ENCODE measurements around the gene RRP9. TPM values are rescaled to one million over a fixed set of nuclear protein-coding genes. Genes with fewer than 3 reads are reported as not detected.
"Not testable (repeated sequence)": the region's sequence is repeated elsewhere in the genome, so short reads cannot be mapped to it uniquely, and the experiment has no call there.

RRP9 gene
- total RNA-seq, 1 experiment from 2014 or later: 43.2 TPM

DNA sequence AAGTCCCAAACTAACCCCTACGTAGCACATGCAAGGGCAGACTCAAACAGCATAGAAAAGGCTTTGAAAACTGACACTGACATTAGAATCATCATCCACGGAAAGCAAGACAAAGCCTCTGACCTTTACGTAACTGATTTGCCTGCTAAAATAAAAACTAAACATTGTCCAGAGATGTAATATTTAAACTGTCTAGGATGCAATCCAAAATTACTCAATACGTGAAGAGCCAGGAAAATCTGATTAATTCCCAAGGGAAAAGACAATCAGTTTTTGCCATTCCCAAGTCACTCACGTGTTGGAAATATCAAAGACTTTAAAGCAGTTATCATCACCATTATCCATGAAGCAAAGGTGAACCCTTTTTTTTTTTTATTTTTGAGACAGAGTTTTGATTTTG lies 25.3 kb downstream of the RRP9 start:
- no peak for DNase-seq (ENCODE audit: low read depth)

DNA sequence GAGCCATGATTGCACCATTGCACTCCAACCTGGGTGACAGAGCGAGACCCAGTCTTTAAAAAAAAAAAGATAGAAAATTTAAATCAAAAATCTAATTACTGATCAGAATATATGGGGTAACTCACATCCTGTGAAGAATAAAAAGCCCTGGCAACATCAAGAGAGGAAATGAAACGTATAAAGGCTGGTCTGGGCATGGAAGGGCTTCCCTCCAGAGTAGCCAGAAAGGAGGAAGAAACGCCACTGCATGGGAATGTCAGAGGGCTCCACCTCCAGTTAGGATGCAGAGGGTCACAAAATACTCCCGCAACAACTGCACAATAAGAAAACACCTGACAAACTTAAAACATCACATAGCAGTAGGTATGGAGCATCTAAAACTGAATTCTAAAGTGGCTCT lies 33.7 kb downstream of the RRP9 start:
- no peak for DNase-seq (ENCODE audit: low read depth)

DNA sequence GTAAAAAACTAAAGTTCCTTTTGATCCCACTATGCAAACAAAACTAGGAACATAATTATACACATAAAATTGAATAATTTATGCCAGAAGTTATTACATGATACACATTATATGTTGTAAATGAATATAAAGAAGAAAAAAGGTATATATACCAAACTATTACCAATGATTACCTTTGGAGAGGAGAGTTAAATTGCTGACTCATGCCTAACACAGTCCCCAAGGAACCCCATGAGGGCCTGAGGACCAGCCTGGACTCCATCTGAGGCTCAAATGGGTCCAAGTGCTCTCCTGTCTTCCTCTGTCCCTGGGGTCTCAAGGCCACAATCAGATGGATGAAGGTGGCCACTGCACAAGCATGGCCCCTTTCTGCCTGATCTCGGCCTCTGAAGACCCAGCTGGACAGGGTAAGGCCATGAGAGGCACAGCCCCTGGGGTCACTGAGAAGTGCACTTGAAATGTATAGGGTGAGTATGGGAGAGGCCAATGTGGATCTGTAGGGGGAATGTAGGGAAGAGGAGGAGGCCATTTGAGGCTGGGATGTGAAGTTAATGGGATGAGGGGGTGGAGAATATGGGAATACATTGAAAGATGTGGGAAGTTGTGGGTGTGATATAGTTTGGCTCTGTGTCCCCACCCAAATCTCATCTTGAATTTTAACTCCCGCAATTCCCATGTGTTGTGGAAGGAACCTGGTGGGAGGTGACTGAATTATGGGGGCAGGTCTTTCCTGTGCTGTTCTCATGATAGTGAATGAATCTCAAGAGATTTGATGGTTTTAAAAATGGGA lies 37.5 kb downstream of the RRP9 start:
- DNase-seq (ENCODE audit: low read depth): no peak

DNA sequence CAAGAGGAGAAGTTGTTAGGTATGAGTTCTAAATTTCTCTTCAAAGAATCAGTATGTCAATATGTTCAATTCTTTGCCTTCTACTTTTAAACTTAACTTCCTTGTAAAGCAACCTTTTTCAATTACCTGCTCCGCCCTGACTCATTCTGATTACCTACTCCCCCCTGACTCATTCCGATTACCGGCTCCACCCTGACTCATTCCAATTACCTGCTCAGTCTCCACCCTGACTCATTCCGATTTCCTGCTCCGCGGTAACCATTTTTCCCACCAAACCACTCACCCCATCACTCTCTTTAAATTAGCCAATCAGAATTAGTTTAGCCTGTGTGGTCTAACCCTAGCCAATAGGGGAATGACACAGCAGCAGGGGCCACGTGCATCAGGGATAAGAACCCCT lies 39.3 kb downstream of the RRP9 start:
- not testable (repeated sequence) for DNase-seq (ENCODE audit: low read depth)

DNA sequence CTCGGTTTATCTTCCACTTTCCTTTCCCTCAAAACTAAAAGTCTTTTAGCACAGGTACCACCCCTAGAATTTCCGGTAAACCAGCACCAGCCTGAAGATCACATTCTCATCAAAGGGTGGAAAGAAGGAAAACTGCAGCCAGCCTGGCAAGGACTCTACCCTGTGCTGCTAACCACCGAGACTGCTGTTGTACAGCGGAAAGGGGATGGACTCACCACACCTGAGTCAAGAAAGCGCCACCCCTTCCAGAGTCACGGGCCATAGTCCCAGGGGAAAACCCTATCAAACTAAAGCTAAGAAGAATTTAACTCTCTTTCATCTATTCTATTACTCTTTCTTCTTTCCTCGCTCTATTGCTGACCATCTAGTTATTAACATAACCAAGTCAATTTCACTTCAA lies 41.7 kb downstream of the RRP9 start:
- not testable (repeated sequence) for DNase-seq (ENCODE audit: low read depth)

DNA sequence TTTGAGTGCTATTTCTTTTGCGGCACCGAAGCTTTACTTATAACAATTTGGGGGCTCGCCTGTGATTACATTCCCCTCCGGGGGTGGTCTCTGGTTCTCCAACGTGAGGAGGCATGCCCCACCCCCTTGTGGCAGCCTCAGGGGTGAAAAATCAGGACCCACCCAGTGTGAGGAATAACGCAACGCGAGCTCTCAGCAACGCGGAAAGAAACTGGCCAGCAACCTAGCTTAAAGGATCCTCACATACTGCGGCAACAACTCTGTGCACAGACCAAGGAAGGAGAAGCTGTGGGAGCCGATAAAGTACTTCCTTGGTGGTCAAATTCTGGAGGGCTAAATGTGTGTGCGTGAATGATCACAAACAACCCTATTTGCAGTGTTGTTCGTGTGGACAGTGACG lies 44.3 kb downstream of the RRP9 start:
- DNase-seq (ENCODE audit: low read depth): no peak

DNA sequence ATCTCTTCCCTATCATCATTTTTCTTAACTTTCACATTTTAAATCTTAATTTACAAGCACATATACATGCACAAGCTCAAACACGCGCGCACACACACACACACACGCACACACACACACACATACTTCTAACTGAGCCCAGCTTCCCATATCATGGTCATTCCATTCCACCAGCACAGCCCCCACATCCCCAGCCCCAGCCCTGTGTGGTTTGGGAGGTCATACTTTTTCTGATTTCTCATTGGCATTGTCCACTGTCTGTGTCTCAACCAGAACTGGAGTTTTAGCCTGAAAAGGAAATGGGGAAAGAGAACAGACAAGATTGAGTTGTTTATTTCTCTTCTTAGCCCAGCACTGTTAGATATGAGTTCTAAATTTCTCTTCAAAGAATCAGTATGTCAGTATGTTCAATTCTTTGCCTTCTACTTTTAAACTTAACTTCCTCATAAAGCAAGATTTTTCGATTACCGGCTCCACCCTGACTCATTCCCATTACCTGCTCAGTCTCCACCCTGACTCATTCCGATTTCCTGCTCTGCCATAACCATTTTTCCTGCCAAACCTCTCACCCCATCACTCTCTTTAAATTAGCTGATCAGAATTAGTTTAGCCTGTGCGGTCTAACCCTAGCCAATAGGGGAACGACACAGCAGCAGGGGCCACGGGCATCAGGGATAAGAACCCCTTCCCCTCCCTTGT lies 44.9 kb downstream of the RRP9 start:
- no peak for DNase-seq (ENCODE audit: low read depth)

DNA sequence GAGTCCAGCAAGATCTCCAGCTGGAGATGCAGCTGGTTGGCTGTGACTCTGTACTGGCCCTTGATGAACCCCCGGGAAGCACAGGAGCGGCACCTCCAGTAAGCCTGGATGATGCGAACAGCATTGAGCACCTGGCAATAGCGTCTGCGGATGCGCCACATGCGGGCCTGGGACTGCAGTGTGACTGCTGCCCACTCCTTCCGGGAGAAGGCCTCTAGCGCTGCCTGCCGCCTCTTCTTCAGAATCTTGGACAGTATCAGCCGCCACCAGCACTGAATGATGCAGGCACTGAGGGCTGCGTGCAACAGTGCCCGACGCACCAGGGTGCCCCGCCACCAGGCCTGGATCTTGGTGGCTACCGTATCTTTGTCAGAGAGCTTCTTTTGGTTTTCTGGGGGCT lies 46.8 kb downstream of the RRP9 start:
- DNase-seq (ENCODE audit: low read depth): no peak

DNA sequence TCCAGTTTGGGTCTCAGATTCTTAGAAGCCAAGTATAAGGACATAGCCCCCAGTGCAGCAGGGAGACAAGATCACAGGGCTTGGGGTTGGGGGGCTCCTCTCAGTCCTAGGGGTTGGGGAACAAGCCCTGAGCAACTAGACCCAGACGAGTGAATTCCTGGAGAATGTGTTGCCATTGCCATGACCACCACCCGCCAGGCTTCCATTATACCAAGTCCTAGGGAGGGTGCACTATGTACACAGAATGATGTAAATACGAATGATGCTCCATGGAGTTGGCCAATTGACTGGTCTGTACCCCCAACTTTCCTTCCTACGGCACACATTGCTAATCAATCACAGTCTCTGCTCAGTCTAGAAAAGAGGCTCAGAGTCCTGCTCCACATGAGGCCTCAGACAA lies 47.3 kb downstream of the RRP9 start:
- no peak for DNase-seq (ENCODE audit: low read depth)

DNA sequence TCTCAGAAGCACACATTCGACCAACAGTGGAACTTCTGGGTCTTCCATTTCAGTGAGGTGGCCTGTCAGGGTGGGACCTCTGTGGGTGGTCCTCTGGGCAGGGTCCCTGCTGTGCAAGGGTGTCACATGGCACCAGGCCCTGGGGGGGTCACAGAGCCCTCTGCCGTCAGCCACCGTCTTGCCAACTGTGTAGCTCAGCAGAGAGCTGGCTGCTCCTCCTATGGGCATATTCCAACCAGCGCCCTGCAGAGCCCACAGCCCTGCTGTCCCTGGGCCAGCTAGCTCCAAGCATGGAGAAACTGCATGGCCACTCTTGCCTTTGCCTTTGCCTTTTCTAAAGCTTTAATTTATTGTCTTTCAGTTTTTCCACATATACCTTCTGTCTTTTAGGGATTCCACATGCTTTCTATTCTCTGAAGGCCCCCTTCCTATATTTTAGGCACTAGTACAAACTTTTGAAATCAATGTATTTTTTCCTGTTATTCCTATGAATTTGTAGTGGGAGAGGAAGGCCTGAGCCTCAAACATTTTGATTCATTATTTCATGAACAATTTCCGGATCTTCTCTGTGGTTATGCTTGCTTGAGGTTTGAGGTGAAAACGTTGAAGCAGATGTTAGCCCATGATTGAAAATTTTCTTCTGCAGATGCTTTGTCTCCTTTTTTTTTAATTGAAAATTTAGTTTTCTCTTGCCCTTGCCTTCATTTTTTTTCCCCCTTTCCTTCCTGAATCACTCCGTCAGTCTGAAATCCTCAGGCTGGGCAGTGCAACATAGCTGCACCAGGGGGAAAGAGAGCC lies 50.3 kb downstream of the RRP9 start:
- no peak for DNase-seq (ENCODE audit: low read depth)

DNA sequence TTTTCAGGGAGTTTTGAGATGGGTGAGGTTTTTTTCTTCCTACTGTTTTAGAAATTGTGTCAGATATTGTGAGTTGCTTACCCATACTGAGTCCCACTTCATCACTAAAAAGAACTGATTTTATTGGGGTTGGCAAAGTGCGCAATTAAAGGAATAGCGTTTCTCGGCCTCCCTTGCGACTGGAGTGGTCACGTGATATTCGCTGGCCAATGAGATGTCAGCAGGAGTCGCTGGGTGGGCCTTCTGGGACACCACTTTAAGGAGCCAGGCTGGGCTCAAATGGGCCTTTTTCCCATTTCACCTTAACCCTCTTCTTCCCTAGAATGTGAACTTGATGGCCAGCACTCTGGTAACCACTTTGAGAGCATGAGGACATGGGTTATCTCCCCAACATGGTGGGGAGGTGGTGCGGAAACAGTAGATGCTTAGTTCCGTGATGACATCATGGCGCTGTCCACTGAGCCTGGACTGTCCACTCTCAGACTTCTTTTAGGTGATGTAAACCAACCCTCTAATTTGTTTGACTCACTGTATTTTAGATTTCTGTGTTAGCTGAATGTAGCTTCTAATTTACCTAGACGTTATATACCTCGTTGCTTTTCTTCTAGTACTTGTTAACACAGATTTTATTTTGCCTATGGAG lies 53.1 kb downstream of the RRP9 start:
- no peak for DNase-seq (ENCODE audit: low read depth)

DNA sequence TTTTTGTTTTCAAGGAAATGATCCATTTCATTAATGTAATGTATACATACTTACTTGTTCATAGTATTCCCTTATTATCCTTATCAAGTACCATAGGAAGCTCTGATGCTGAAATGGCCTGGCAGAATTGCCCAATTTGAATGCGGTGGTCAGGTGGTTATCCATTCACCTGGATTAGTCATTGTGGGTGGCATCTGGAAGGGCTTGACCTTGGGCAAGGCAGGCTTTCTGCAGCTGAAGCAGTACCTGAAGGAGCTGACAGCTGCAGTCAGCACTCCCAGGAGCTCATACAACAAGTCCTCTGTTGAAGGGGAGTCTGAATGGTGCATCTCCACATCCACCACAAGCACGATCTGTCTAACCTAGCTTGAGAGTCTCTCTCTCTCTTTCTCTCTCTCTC lies 54.1 kb downstream of the RRP9 start:
- DNase-seq (ENCODE audit: low read depth): no peak

DNA sequence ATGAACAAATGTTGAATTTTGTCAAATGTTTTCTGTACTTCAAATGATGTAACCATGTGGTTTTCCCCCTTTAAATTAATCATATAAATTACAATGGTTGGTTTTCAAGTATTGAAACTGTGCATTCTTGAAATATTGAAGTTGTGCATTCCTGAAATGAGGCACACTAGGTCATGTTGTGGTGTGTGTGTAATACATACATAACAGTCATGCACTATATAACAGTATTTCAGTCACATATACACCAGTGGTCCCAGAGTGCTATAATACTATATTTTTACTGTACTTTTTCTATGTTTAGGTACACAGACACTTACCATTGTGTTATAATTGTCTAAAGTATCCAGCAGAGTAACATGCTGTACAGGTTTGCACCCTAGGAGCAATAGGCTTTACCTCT lies 55.3 kb downstream of the RRP9 start:
- DNase-seq (ENCODE audit: low read depth): no peak

Other genes with a start within 250 kb of the RRP9 start
- 0.06 TPM in 1 of 2 replicates, not detected in the other for gene GRM2, start 234.8 kb downstream of the RRP9 start, total RNA-seq (2014; rRNA removed)
- gene IQCF6, start 162.7 kb downstream of the RRP9 start, total RNA-seq (2014; rRNA removed): not detected in 2 replicates
- gene IQCF2, start 80.3 kb downstream of the RRP9 start, total RNA-seq (2014; rRNA removed): not detected in 2 replicates
- gene IQCF5, start 66.3 kb downstream of the RRP9 start, total RNA-seq (2014; rRNA removed): not detected in 2 replicates
- not detected in 2 replicates for gene IQCF1, start 38.6 kb downstream of the RRP9 start, total RNA-seq (2014; rRNA removed)
- gene PARP3, start 459 bp upstream of the RRP9 start, total RNA-seq (2014; rRNA removed): 34.2 and 44.0 TPM in 2 replicates
- not detected in 2 replicates for gene GPR62, start 13.5 kb upstream of the RRP9 start, total RNA-seq (2014; rRNA removed)
- gene PCBP4, start 25.6 kb upstream of the RRP9 start, total RNA-seq (2014; rRNA removed): 189 and 276 TPM in 2 replicates
- 54.6 and 59.9 TPM in 2 replicates for gene ABHD14B, start 32.1 kb upstream of the RRP9 start, total RNA-seq (2014; rRNA removed)
- gene ABHD14A, start 33.2 kb upstream of the RRP9 start, total RNA-seq (2014; rRNA removed): 23.1 and 30.7 TPM in 2 replicates
- 60.4 and 75.4 TPM in 2 replicates for gene ACY1, start 41.6 kb upstream of the RRP9 start, total RNA-seq (2014; rRNA removed)
- 1,243 and 1,634 TPM in 2 replicates for gene RPL29, start 54.0 kb upstream of the RRP9 start, total RNA-seq (2014; rRNA removed)
- gene DUSP7, start 114.7 kb upstream of the RRP9 start, total RNA-seq (2014; rRNA removed): 15.3 and 15.7 TPM in 2 replicates
- 18.9 and 19.1 TPM in 2 replicates for gene POC1A, start 212.5 kb upstream of the RRP9 start, total RNA-seq (2014; rRNA removed)

Data from LHCN-M2 (cell line).